T-cell (primary cell): Measurements from ENCODE around the gene CAGE1. TPM values are rescaled to one million over a fixed set of nuclear protein-coding genes. Genes with fewer than 3 reads are reported as not detected.

Experiments used
- total RNA-seq, 35 experiments: library from RNA in 6 of 35; stranded (reverse) in 6 of 35; fragments of 120-200 nt in 1 of 35; gene quantifications; one replicate each; pipeline versions ENCODE4 v1.2.1 to v1.2.4 and lab custom pipeline; 2013 to 2026

The CAGE1 gene
- total RNA-seq, 5 donors from 2014 or later (not counting 1 experiment from before 2014, with no cell fraction given): 0.09 to 0.75 (median 0.31) TPM; not detected in 1

Other genes with a start within 250 kb of the CAGE1 start
- 100 to 1,000 TPM in 3 of 5 donors, 10 to 100 TPM in 2; 75.7 to 111 (median 100) TPM for gene SSR1, start 76.5 kb downstream of the CAGE1 start, total RNA-seq
- gene RIOK1, start 66 bp upstream of the CAGE1 start, total RNA-seq: 10 to 100 TPM; 27.4 to 42.9 (median 34.6) TPM
- 1 to 10 TPM in 1 of 5 donors, under 1 TPM in 3, not detected in 1; 0.12 to 1.0 (median 0.80) TPM for gene DSP, start 151.9 kb upstream of the CAGE1 start, total RNA-seq
- gene SNRNP48, start 200.5 kb upstream of the CAGE1 start, total RNA-seq: 10 to 100 TPM; 13.6 to 20.0 (median 17.7) TPM